ENCODE data around the gene ANKIB1.
A peak's percentile ranks its signal among the peaks of the same experiment; 100 is the strongest.

ANKIB1 gene

DNA sequence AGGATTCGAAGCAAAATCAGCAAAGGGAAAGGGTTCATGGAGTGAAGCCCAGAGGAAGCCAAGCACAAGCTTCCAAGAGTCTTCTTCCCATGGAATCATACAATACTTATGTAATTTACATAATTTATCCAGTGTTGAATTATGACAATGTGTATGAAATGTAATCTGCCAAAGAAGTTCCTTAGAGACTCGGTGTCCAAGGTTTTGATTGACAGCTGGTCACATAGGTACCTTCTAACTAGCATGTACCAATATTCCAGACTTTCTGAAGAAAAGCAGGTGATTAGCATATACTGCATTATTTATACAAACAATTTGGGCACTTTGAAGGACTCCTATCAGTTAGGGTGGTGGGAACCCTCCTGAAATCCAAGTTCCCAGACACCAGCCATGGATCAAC, 35.3 kb downstream of the ANKIB1 start:
- H3K4me3 ChIP-seq (ENCODE audit: control insufficient read depth, low read depth, low read length), result no peak overlapping the region
- no peak for DNase-seq (ENCODE audit: low read depth)
- no peak for TF ChIP-seq CTCF (conservative IDR thresholded peaks at IDR 0.05; ENCODE audit: control insufficient read depth, insufficient read depth, low read depth, low read length)

- DNase-seq (ENCODE audit: low read depth), result no peak
- no peak for TF ChIP-seq CTCF (conservative IDR thresholded peaks at IDR 0.05; ENCODE audit: control insufficient read depth, insufficient read depth, low read depth, low read length)
- no peak overlapping the region for H3K4me3 ChIP-seq (ENCODE audit: control insufficient read depth, low read depth, low read length)
Observed at GRCh38 chr7:92282221-92282814, 36.5 kb downstream of the ANKIB1 start.

DNA sequence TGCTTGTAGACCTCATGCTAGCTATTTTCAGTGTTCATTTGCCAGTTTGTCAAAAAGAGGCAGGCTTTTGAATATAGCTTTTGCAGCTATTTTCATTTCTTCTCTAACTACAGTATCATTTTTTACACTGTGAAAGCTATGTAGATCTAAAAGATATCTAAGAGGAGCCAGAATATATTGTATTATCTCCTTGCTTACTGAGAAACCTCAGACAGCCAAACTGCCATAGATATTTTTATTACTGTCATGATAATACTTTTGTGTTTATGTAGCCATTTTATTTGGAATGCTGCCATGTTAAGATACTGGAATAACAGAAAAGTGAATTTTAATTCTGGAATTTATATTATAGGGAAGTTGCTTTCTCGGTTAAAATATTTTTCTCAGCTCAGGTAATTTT, 37.2 kb downstream of the ANKIB1 start:
- TF ChIP-seq CTCF (conservative IDR thresholded peaks at IDR 0.05; ENCODE audit: control insufficient read depth, insufficient read depth, low read depth, low read length), result no peak
- no peak for DNase-seq (ENCODE audit: low read depth)

GRCh38 chr7:92289321-92289720, 43.5 kb downstream of the ANKIB1 start:
- no peak for TF ChIP-seq CTCF (conservative IDR thresholded peaks at IDR 0.05; ENCODE audit: control insufficient read depth, insufficient read depth, low read depth, low read length)
- DNase-seq (ENCODE audit: low read depth), result no peak

More for the DNA sequence above, 37.2 kb downstream of the ANKIB1 start:
- no peak overlapping the region for H3K4me3 ChIP-seq (ENCODE audit: control insufficient read depth, low read depth, low read length)

GRCh38 chr7:92292981-92293380, 47.2 kb downstream of the ANKIB1 start:
- no peak for DNase-seq (ENCODE audit: low read depth)
- no peak for TF ChIP-seq CTCF (conservative IDR thresholded peaks at IDR 0.05; ENCODE audit: control insufficient read depth, insufficient read depth, low read depth, low read length)
- H3K4me3 ChIP-seq (ENCODE audit: control insufficient read depth, low read depth, low read length), result no peak overlapping the region

More at GRCh38 chr7:92289321-92289720, 43.5 kb downstream of the ANKIB1 start:
- no peak overlapping the region for H3K4me3 ChIP-seq (ENCODE audit: control insufficient read depth, low read depth, low read length)

- peak; percentile 9 for DNase-seq (ENCODE audit: low read depth)
- TF ChIP-seq CTCF (conservative IDR thresholded peaks at IDR 0.05; ENCODE audit: control insufficient read depth, insufficient read depth, low read depth, low read length), result no peak
- no peak overlapping the region for H3K4me3 ChIP-seq (ENCODE audit: control insufficient read depth, low read depth, low read length)
Observed at GRCh38 chr7:92293896-92294590, 48.3 kb downstream of the ANKIB1 start.

All from fibroblast of mammary gland (primary cell).